HEK293 (cell line): Measurements from ENCODE around the gene NRF1.

Experiments used
- AEBP2 ChIP-seq: fragments of 450-650 bp; formaldehyde crosslinking; IDR thresholded peaks from 2 replicates; pipeline ENCODE4 v1.5.1; 2016; ENCODE audit warnings: missing biosample characterization, missing genetic modification characterization, borderline replicate concordance
- GLI4 ChIP-seq: fragments of 450-650 bp; formaldehyde crosslinking; IDR thresholded peaks from 2 replicates; pipeline ENCODE4 v1.5.1; 2016; ENCODE audit warnings: missing biosample characterization, missing genetic modification characterization
- HOXD13 ChIP-seq: sonication (generic); formaldehyde crosslinking; IDR thresholded peaks from 2 replicates; pipeline ENCODE4 v1.8.0; 2022; ENCODE audit warnings: missing genetic modification reagents, borderline replicate concordance
- KLF10 ChIP-seq: fragments of 450-650 bp; IDR thresholded peaks from 2 replicates; pipeline ENCODE4 v1.5.1; 2018; ENCODE audit warnings: missing biosample characterization, mild to moderate bottlenecking, missing genetic modification characterization
- KLF16 ChIP-seq: fragments of 450-650 bp; formaldehyde crosslinking; IDR thresholded peaks from 2 replicates; pipeline ENCODE4 v1.5.1; 2017; ENCODE audit warnings: missing biosample characterization, missing genetic modification characterization
- KLF7 ChIP-seq: fragments of 450-650 bp; formaldehyde crosslinking; IDR thresholded peaks from 2 replicates; pipeline ENCODE4 v1.5.1; 2016; ENCODE audit warnings: missing biosample characterization, missing genetic modification characterization, borderline replicate concordance
- RBAK ChIP-seq: fragments of 450-650 bp; formaldehyde crosslinking; IDR thresholded peaks from 2 replicates; pipeline ENCODE4 v1.5.1; 2016; ENCODE audit warnings: missing biosample characterization, missing genetic modification characterization
- REST ChIP-seq: fragments of 450-650 bp; formaldehyde crosslinking; IDR thresholded peaks from 2 replicates; pipeline ENCODE4 v1.5.1; 2016; ENCODE audit warnings: missing biosample characterization, missing genetic modification characterization
- SP7 ChIP-seq: fragments of 450-650 bp; formaldehyde crosslinking; IDR thresholded peaks from 2 replicates; pipeline ENCODE4 v1.5.1; 2016; ENCODE audit warnings: missing biosample characterization, missing genetic modification characterization
- ZBTB11 ChIP-seq: fragments of 450-650 bp; formaldehyde crosslinking; conservative IDR thresholded peaks from 2 replicates; pipeline ENCODE4 v1.5.1; 2016; ENCODE audit warnings: low read depth, missing biosample characterization, missing genetic modification characterization
- ZBTB26 ChIP-seq: fragments of 450-650 bp; formaldehyde crosslinking; optimal IDR thresholded peaks from 2 replicates; pipeline ENCODE3; 2016; ENCODE audit warnings: missing biosample characterization, mild to moderate bottlenecking, missing genetic modification characterization
- ZFP3 ChIP-seq: fragments of 450-650 bp; formaldehyde crosslinking; IDR thresholded peaks from 2 replicates; pipeline ENCODE4 v1.5.1; 2016; ENCODE audit warnings: low read depth, missing biosample characterization, missing genetic modification characterization
- ZFP69B ChIP-seq: fragments of 450-650 bp; formaldehyde crosslinking; IDR thresholded peaks from 2 replicates; pipeline ENCODE4 v1.5.1; 2016; ENCODE audit warnings: missing biosample characterization, missing genetic modification characterization
- ZIC2 ChIP-seq: fragments of 450-650 bp; formaldehyde crosslinking; IDR thresholded peaks from 2 replicates; pipeline ENCODE4 v1.5.1; 2016; ENCODE audit warnings: missing biosample characterization, missing genetic modification characterization
- ZNF132 ChIP-seq: fragments of 450-650 bp; formaldehyde crosslinking; IDR thresholded peaks from 2 replicates; pipeline ENCODE4 v1.5.1; 2017; ENCODE audit warnings: missing biosample characterization, missing genetic modification characterization, borderline replicate concordance
- ZNF169 ChIP-seq: fragments of 450-650 bp; formaldehyde crosslinking; IDR thresholded peaks from 2 replicates; pipeline ENCODE4 v1.5.1; 2016; ENCODE audit warnings: missing biosample characterization, missing genetic modification characterization
- ZNF175 ChIP-seq: fragments of 450-650 bp; formaldehyde crosslinking; IDR thresholded peaks from 2 replicates; pipeline ENCODE4 v1.5.1; 2016; ENCODE audit warnings: missing biosample characterization, missing genetic modification characterization
- ZNF184 ChIP-seq: fragments of 450-650 bp; IDR thresholded peaks from 2 replicates; pipeline ENCODE4 v1.5.1; 2018; ENCODE audit warnings: missing biosample characterization, mild to moderate bottlenecking, missing genetic modification characterization
- ZNF214 ChIP-seq: fragments of 450-650 bp; formaldehyde crosslinking; IDR thresholded peaks from 2 replicates; pipeline ENCODE4 v1.5.1; 2017; ENCODE audit warnings: missing biosample characterization, mild to moderate bottlenecking, missing genetic modification characterization, borderline replicate concordance
- ZNF274 ChIP-seq, 2 experiments: fragments of 200-500 bp in 1 of 2; fragments of 450-650 bp in 1 of 2; sonication (Bioruptor generic) in 1 of 2; formaldehyde crosslinking in 1 of 2; IDR thresholded peaks; 2 replicates each; pipeline versions ENCODE4 v1.5.1 to v1.6.1; 2014 to 2016; ENCODE audit warnings: borderline replicate concordance in 1 of 2, inconsistent platforms in 1 of 2, low read length in 1 of 2, missing biosample characterization in 1 of 2, missing genetic modification characterization in 1 of 2
- ZNF354C ChIP-seq: fragments of 450-650 bp; formaldehyde crosslinking; IDR thresholded peaks from 2 replicates; pipeline ENCODE4 v1.5.1; 2016; ENCODE audit warnings: missing biosample characterization, missing genetic modification characterization, low read depth, borderline replicate concordance
- ZNF473 ChIP-seq: fragments of 450-650 bp; formaldehyde crosslinking; IDR thresholded peaks from 2 replicates; pipeline ENCODE4 v1.5.1; 2017; ENCODE audit warnings: missing biosample characterization, missing genetic modification characterization
- ZNF48 ChIP-seq: fragments of 450-650 bp; formaldehyde crosslinking; IDR thresholded peaks from 2 replicates; pipeline ENCODE4 v1.5.1; 2016; ENCODE audit warnings: missing biosample characterization, missing genetic modification characterization
- ZNF521 ChIP-seq: fragments of 450-650 bp; formaldehyde crosslinking; IDR thresholded peaks from 2 replicates; pipeline ENCODE4 v1.5.1; 2017; ENCODE audit warnings: missing biosample characterization, mild to moderate bottlenecking, missing genetic modification characterization
- ZNF670 ChIP-seq: fragments of 450-650 bp; formaldehyde crosslinking; IDR thresholded peaks from 2 replicates; pipeline ENCODE4 v1.5.1; 2016; ENCODE audit warnings: missing biosample characterization, missing genetic modification characterization, low read depth
- ZNF677 ChIP-seq: fragments of 450-650 bp; IDR thresholded peaks from 2 replicates; pipeline ENCODE4 v1.5.0; 2018; ENCODE audit warnings: missing biosample characterization, mild to moderate bottlenecking, missing genetic modification characterization, moderate library complexity
- ZNF707 ChIP-seq: fragments of 450-650 bp; formaldehyde crosslinking; IDR thresholded peaks from 2 replicates; pipeline ENCODE4 v1.5.1; 2016; ENCODE audit warnings: missing biosample characterization, missing genetic modification characterization
- ZSCAN4 ChIP-seq: fragments of 450-650 bp; formaldehyde crosslinking; IDR thresholded peaks from 2 replicates; pipeline ENCODE4 v1.5.1; 2017; ENCODE audit warnings: missing biosample characterization, missing genetic modification characterization
- ZXDB ChIP-seq: fragments of 450-650 bp; formaldehyde crosslinking; IDR thresholded peaks from 2 replicates; pipeline ENCODE4 v1.5.1; 2016; ENCODE audit warnings: missing biosample characterization, missing genetic modification characterization

NRF1 gene

GRCh38 chr7:129780257-129780973 is 168.9 kb downstream of the NRF1 start (continued):
- TF ChIP-seq ZNF354C (tag by site-specific recombination) (no peak), ZFP3 (tag by site-specific recombination) (no peak), ZBTB26 (tag by site-specific recombination) (peak; percentile 78), GLI4 (tag by site-specific recombination) (peak; percentile 50; the same call in 1 of the 2 replicates), ZNF707 (tag by site-specific recombination) (no peak), KLF10 (tag by site-specific recombination) (peak; percentile 74), ZNF274 (IDR thresholded peaks at IDR 0.05; ENCODE audit: low read length) (no peak), ZNF274 (tag by site-specific recombination; IDR thresholded peaks at IDR 0.05; ENCODE audit: borderline replicate concordance) (no peak), ZSCAN4 (tag by site-specific recombination) (no peak), ZNF169 (tag by site-specific recombination) (no peak), ZNF132 (no peak), SP7 (tag by site-specific recombination) (peak; percentile 82), KLF7 (peak; percentile 90), RBAK (no peak), ZNF521 (no peak), HOXD13 (CRISPR knock-in tag) (no peak), KLF16 (tag by site-specific recombination) (peak; percentile 6; the same call in 1 of the 2 replicates), ZNF670 (tag by site-specific recombination) (no peak), AEBP2 (tag by site-specific recombination) (no peak), ZNF473 (tag by site-specific recombination) (no peak), ZNF214 (tag by site-specific recombination) (no peak), ZXDB (tag by site-specific recombination) (0 out of 2 replicates have a peak, but pooled peaks have one; percentile 55), ZBTB11 (tag by site-specific recombination) (no peak), ZIC2 (tag by site-specific recombination) (peak; percentile 88), ZNF175 (tag by site-specific recombination) (no peak), REST (tag by site-specific recombination) (peak; percentile 56; the same call in 1 of the 2 replicates), ZNF184 (no peak), ZNF48 (tag by site-specific recombination) (no peak), ZFP69B (0 out of 2 replicates have a peak, but pooled peaks have one; percentile 14), ZNF677 (tag by site-specific recombination) (no peak)
